Measurements from ENCODE around the gene LCMT1. TPM values are rescaled to one million over a fixed set of nuclear protein-coding genes. Genes with fewer than 3 reads are reported as not detected.
"Not testable (repeated sequence)": the region's sequence is repeated elsewhere in the genome, so short reads cannot be mapped to it uniquely, and the experiment has no call there.

Gene LCMT1
- total RNA-seq, 1 experiment from 2014 or later = 46.8 TPM

DNA sequence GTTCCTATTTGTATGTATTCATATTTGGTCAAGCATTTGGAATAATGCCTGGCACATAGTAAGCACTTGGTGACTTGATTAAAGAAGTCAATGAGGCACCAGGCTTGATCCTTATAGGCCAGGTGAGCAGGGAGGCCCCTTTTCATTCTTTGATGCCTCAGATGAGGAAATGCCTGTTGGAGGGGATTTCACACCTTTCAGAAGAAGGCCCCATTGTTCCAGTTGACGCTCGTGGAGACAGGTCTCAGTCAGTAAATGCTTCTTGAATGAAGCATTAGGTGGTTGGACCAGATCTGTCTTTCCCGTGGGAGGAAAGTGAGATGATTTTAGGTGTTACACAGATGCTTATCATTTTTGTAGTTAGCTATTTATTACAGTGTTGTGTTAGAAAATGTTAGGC is 13.0 kb downstream of the LCMT1 start:
- Mint-ChIP-seq H3K4me3 (ENCODE audit: low read depth, unreplicated experiment) (no peak overlapping the region), H3K9me3 (ENCODE audit: low read depth, unreplicated experiment) (no peaks in the 10 kb centered on the region), H3K36me3 (ENCODE audit: insufficient read depth, unreplicated experiment) (peaks cover 11% of the 10 kb centered on the region), H3K27me3 (ENCODE audit: unreplicated experiment) (no peaks in the 10 kb centered on the region), H3K4me1 (ENCODE audit: low read depth, unreplicated experiment) (peaks cover 42% of the 10 kb centered on the region), H3K27ac (ENCODE audit: unreplicated experiment) (peak overlapping the region; percentile 74)
- intact Hi-C loops (cut with micrococcal nuclease; ENCODE audit: unreplicated experiment) = no loop called here
- TF ChIP-seq, protein P1, sequence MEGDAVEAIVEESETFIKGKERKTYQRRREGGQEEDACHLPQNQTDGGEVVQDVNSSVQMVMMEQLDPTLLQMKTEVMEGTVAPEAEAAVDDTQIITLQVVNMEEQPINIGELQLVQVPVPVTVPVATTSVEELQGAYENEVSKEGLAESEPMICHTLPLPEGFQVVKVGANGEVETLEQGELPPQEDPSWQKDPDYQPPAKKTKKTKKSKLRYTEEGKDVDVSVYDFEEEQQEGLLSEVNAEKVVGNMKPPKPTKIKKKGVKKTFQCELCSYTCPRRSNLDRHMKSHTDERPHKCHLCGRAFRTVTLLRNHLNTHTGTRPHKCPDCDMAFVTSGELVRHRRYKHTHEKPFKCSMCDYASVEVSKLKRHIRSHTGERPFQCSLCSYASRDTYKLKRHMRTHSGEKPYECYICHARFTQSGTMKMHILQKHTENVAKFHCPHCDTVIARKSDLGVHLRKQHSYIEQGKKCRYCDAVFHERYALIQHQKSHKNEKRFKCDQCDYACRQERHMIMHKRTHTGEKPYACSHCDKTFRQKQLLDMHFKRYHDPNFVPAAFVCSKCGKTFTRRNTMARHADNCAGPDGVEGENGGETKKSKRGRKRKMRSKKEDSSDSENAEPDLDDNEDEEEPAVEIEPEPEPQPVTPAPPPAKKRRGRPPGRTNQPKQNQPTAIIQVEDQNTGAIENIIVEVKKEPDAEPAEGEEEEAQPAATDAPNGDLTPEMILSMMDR (IDR thresholded peaks at IDR 0.05; ENCODE audit: unreplicated experiment) = no peak
- CTCF ChIA-PET = interaction anchor here (0.8 kb wide), 1 partner anchor 9 kb away, joined by 3 read pairs; no protein-coding TSS in a partner anchor
- peak; percentile 54 for DNase-seq
- BruUV-seq (replicated peaks) = no TSS peak

- Mint-ChIP-seq H3K27ac (ENCODE audit: unreplicated experiment) (peak overlapping the region; percentile 60), H3K4me3 (ENCODE audit: low read depth, unreplicated experiment) (peak overlapping the region; percentile 13), H3K4me1 (ENCODE audit: low read depth, unreplicated experiment) (peaks cover 42% of the 10 kb centered on the region), H3K36me3 (ENCODE audit: insufficient read depth, unreplicated experiment) (peaks cover 20% of the 10 kb centered on the region)
- DNase-seq; BruUV-seq (replicated peaks); H3K9me3 Mint-ChIP-seq (ENCODE audit: low read depth, unreplicated experiment); H3K27me3 Mint-ChIP-seq (ENCODE audit: unreplicated experiment): not testable (repeated sequence)
- CTCF ChIA-PET = interaction anchor here (0.6 to 1.5 kb wide), 3 partner anchors 9 to 145 kb away, joined by 3 to 15 read pairs (median 3); no protein-coding TSS in a partner anchor
- intact Hi-C loops (cut with micrococcal nuclease; ENCODE audit: unreplicated experiment) = loop anchor here (1.0 to 2.0 kb wide), 3 partner anchors 19 to 99 kb away; no protein-coding TSS in a partner anchor
Measured at GRCh38 chr16:25126086-25126666, 14.6 kb downstream of the LCMT1 start.

DNA sequence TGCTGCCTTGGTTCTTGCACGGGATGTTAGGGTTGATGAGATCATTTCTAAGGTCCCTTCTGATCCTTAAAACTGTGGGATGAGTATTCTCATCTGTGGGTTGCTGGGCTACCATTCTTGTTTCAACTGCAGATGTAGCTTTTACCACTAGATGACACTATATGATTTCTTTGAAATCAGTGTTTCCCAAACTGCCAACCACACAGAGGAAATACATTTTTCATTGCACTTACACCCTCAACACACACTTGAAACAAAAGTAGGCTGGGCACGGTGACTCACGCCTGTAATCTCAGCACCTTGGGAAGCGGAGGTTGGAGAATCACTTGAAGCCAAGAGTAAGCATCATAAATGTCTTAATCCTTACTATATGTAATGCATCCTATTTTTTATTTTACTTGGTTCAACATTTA is 15.3 kb downstream of the LCMT1 start:
- DNase-seq = peak; percentile 73

DNA sequence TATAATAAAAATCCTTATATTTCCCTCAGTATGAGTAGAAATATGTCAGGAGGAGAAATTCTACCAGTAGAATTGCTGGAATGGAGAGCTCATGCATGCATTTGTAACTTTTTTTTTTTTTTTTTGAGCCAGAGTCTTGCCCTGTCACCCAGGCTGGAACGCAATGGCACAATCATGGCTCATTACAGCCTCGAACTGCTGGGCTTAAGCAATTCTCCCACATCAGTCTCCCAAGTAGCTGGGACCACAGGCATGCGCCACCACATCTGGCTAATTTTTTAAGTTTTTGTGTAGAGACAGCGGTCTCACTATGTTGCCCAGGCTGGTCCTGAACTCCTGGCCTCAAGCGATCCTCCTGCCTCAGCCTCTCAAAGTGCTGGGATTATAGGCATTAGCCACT is 21.2 kb downstream of the LCMT1 start:
- intact Hi-C loops (cut with micrococcal nuclease; ENCODE audit: unreplicated experiment); DNase-seq; BruUV-seq (replicated peaks); H3K9me3 Mint-ChIP-seq (ENCODE audit: low read depth, unreplicated experiment); H3K4me3 Mint-ChIP-seq (ENCODE audit: low read depth, unreplicated experiment); H3K27me3 Mint-ChIP-seq (ENCODE audit: unreplicated experiment); H3K27ac Mint-ChIP-seq (ENCODE audit: unreplicated experiment); H3K4me1 Mint-ChIP-seq (ENCODE audit: low read depth, unreplicated experiment): not testable (repeated sequence)
- peaks cover 42% of the 10 kb centered on the region for H3K36me3 Mint-ChIP-seq (ENCODE audit: insufficient read depth, unreplicated experiment)
- CTCF ChIA-PET = interaction anchor here (0.5 to 0.9 kb wide), 3 partner anchors 10 to 241 kb away, joined by 3 to 5 read pairs (median 3); no protein-coding TSS in a partner anchor

More for the DNA sequence above, 15.3 kb downstream of the LCMT1 start:
- CTCF ChIA-PET = interaction anchor here (0.6 to 1.5 kb wide), 4 partner anchors 9 to 144 kb away, joined by 3 to 15 read pairs (median 4); no protein-coding TSS in a partner anchor
- TF ChIP-seq, protein P1 (IDR thresholded peaks at IDR 0.05; ENCODE audit: unreplicated experiment) = peak; percentile 48
- intact Hi-C loops (cut with micrococcal nuclease; ENCODE audit: unreplicated experiment) = loop anchor here (1.0 to 2.0 kb wide), 3 partner anchors 18 to 98 kb away; no protein-coding TSS in a partner anchor
- peaks cover 42% of the 10 kb centered on the region for H3K4me1 Mint-ChIP-seq (ENCODE audit: low read depth, unreplicated experiment)
- no TSS peak for BruUV-seq (replicated peaks)
- no peaks in the 10 kb centered on the region for H3K9me3 Mint-ChIP-seq (ENCODE audit: low read depth, unreplicated experiment)
- peaks cover 22% of the 10 kb centered on the region for H3K36me3 Mint-ChIP-seq (ENCODE audit: insufficient read depth, unreplicated experiment)
- H3K27ac Mint-ChIP-seq (ENCODE audit: unreplicated experiment) = peak overlapping the region; percentile 60
- no peaks in the 10 kb centered on the region for H3K27me3 Mint-ChIP-seq (ENCODE audit: unreplicated experiment)
- peak overlapping the region; percentile 13 for H3K4me3 Mint-ChIP-seq (ENCODE audit: low read depth, unreplicated experiment)

DNA sequence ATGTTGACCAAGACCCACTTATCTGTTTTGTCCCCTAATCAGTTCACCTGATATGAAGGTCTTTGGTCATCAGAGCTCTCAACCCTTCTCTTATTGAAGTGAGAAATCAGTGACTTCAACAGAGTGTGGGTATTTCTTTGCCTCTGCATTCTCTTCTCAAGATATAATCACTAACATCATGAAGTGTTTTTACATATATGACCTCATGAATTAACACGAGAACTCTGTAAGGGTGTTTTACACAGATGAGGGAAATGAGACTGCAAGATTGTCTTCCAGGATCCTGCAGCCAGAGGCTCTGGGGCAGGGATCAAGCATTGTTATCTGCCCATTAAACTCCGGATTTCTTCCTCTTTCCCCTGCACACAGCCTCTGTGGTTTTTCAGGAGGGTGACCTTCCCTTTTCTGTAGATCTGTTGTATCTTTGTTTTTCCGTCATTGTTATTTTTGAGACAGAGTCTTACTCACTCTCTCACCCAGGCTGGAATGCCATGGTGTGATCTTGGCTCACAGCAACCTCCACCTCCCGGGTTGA is 22.7 kb downstream of the LCMT1 start:
- Mint-ChIP-seq H3K9me3 (ENCODE audit: low read depth, unreplicated experiment) (no peaks in the 10 kb centered on the region), H3K27ac (ENCODE audit: unreplicated experiment) (no peak overlapping the region), H3K4me1 (ENCODE audit: low read depth, unreplicated experiment) (no peaks in the 10 kb centered on the region), H3K4me3 (ENCODE audit: low read depth, unreplicated experiment) (no peak overlapping the region), H3K27me3 (ENCODE audit: unreplicated experiment) (no peaks in the 10 kb centered on the region), H3K36me3 (ENCODE audit: insufficient read depth, unreplicated experiment) (peaks cover 36% of the 10 kb centered on the region)
- CTCF ChIA-PET = no interaction called here
- no TSS peak for BruUV-seq (replicated peaks)
- TF ChIP-seq, protein P1 (IDR thresholded peaks at IDR 0.05; ENCODE audit: unreplicated experiment) = no peak
- intact Hi-C loops (cut with micrococcal nuclease; ENCODE audit: unreplicated experiment) = no loop called here
- no peak for DNase-seq

Data from Calu3 (cell line).